ENCODE measurements around the gene PLCL1.

The PLCL1 gene

DNA sequence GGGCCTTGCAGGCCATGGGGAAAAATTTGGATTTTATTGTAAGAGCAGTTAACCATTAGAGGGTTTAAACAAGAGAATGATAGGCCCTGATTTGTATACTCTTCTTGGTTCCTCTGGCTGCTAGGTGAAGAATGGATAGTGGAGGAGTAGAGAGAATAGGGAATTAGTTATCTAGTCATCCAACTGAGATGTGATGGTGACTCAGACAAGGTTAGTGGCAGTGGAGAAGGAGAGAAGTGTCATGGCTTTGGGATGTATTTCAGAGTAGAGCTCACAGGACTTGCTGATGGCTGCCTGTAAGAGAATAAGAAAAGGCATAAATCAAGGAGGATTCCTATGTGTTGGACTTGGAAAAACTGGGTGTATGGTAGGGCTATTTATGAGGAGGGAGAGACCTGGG is 169.4 kb downstream of the PLCL1 start:
- Histone ChIP-seq H3K4me3 (ENCODE audit: low read depth, low read length, poor library complexity, severe bottlenecking) (no peak overlapping the region), H3K27me3 (ENCODE audit: insufficient read depth, low read length) (no peaks in the 10 kb centered on the region), H3K36me3 (ENCODE audit: insufficient read depth, low read length) (no peaks in the 10 kb centered on the region), H3K27ac (ENCODE audit: low read depth, low read length, poor library complexity, severe bottlenecking) (no peak overlapping the region), H4K20me1 (ENCODE audit: insufficient read depth, low read length) (no peaks in the 10 kb centered on the region), H3K9me3 (ENCODE audit: low read length) (no peaks in the 10 kb centered on the region), H3F3A (ENCODE audit: insufficient read depth, low read length) (no peaks in the 10 kb centered on the region), H3K9me2 (ENCODE audit: low read depth, low read length) (no peaks in the 10 kb centered on the region), H3K79me2 (ENCODE audit: insufficient read depth, low read length) (no peaks in the 10 kb centered on the region), H3K4me1 (ENCODE audit: insufficient read depth, low read length, severe bottlenecking) (no peaks in the 10 kb centered on the region), H2AFZ (ENCODE audit: low read length) (no peak overlapping the region), H3K9ac (ENCODE audit: low read length) (no peak overlapping the region), H3K4me2 (ENCODE audit: low read length) (no peak overlapping the region)
- TF ChIP-seq EZH2 (IDR thresholded peaks at IDR 0.05; ENCODE audit: borderline replicate concordance, low read length): no peak
- TF ChIP-seq, protein P1, sequence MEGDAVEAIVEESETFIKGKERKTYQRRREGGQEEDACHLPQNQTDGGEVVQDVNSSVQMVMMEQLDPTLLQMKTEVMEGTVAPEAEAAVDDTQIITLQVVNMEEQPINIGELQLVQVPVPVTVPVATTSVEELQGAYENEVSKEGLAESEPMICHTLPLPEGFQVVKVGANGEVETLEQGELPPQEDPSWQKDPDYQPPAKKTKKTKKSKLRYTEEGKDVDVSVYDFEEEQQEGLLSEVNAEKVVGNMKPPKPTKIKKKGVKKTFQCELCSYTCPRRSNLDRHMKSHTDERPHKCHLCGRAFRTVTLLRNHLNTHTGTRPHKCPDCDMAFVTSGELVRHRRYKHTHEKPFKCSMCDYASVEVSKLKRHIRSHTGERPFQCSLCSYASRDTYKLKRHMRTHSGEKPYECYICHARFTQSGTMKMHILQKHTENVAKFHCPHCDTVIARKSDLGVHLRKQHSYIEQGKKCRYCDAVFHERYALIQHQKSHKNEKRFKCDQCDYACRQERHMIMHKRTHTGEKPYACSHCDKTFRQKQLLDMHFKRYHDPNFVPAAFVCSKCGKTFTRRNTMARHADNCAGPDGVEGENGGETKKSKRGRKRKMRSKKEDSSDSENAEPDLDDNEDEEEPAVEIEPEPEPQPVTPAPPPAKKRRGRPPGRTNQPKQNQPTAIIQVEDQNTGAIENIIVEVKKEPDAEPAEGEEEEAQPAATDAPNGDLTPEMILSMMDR (IDR thresholded peaks at IDR 0.05; ENCODE audit: low read length): no peak

DNA sequence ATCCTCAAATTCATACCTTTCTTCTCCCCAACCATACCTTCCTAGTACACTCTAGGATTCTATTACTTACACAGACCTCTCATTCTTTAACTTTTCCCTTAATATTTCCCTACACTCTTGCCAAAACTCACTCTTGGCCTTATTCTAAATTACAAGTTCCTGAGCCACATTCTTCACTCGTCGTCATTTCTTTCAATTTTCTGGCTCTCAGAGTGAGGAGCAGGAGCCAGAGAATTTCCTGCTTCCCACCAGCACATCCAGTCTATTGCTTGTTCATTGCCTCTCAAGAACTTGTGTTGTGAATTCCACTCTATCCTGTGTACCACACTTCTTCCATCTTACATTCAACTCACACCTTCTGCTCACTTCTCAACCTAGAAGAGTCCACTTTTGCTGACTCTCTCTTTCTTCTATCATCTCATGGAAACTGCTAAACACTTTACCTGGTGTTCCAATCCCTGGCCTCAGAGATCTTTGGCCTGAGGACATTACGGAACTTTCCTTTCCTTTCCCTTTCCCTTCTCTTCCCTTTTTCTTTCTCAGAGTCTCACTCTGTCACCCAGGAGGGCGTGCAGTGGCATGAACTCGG is 171.6 kb downstream of the PLCL1 start:
- Histone ChIP-seq H3K9me3 (ENCODE audit: low read length) (no peaks in the 10 kb centered on the region), H4K20me1 (ENCODE audit: insufficient read depth, low read length) (no peaks in the 10 kb centered on the region), H3K4me2 (ENCODE audit: low read length) (no peak overlapping the region), H3K27me3 (ENCODE audit: insufficient read depth, low read length) (no peaks in the 10 kb centered on the region), H3K36me3 (ENCODE audit: insufficient read depth, low read length) (no peaks in the 10 kb centered on the region), H3K4me1 (ENCODE audit: insufficient read depth, low read length, severe bottlenecking) (no peaks in the 10 kb centered on the region), H3K79me2 (ENCODE audit: insufficient read depth, low read length) (no peaks in the 10 kb centered on the region), H2AFZ (ENCODE audit: low read length) (no peak overlapping the region), H3K9me2 (ENCODE audit: low read depth, low read length) (no peaks in the 10 kb centered on the region), H3K9ac (ENCODE audit: low read length) (no peak overlapping the region), H3K4me3 (ENCODE audit: low read depth, low read length, poor library complexity, severe bottlenecking) (no peak overlapping the region), H3K27ac (ENCODE audit: low read depth, low read length, poor library complexity, severe bottlenecking) (no peak overlapping the region), H3F3A (ENCODE audit: insufficient read depth, low read length) (no peaks in the 10 kb centered on the region)
- TF ChIP-seq, protein P1 (IDR thresholded peaks at IDR 0.05; ENCODE audit: low read length): no peak
- TF ChIP-seq EZH2 (IDR thresholded peaks at IDR 0.05; ENCODE audit: borderline replicate concordance, low read length): no peak

DNA sequence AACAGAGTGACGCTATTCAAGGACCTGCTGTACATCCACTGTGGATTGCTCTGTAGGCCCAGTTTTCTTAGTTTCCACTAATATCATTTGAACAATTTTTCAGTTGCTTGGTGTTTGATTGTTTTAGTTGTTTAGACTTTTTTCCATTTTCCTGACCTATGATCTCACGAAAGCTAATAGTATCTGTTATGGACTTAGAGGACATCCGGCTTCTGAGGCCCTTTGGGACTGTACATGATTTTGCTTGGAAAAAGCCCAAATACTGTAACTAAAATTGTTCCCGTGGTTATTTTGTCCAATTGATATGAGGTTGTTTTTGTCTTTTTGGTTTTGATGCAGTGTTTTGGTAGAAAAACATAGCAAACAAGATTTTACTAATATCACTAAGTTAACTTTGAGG is 174.6 kb downstream of the PLCL1 start:
- H3K27me3 ChIP-seq (ENCODE audit: insufficient read depth, low read length): no peaks in the 10 kb centered on the region
- no peaks in the 10 kb centered on the region for H3K79me2 ChIP-seq (ENCODE audit: insufficient read depth, low read length)
- no peak overlapping the region for H3K4me3 ChIP-seq (ENCODE audit: low read depth, low read length, poor library complexity, severe bottlenecking)
- H3K9ac ChIP-seq (ENCODE audit: low read length): no peak overlapping the region
- H4K20me1 ChIP-seq (ENCODE audit: insufficient read depth, low read length): no peaks in the 10 kb centered on the region
- H3K9me3 ChIP-seq (ENCODE audit: low read length): no peaks in the 10 kb centered on the region
- no peak overlapping the region for H2AFZ ChIP-seq (ENCODE audit: low read length)
- H3F3A ChIP-seq (ENCODE audit: insufficient read depth, low read length): no peaks in the 10 kb centered on the region
- no peaks in the 10 kb centered on the region for H3K4me1 ChIP-seq (ENCODE audit: insufficient read depth, low read length, severe bottlenecking)
- no peaks in the 10 kb centered on the region for H3K36me3 ChIP-seq (ENCODE audit: insufficient read depth, low read length)
- TF ChIP-seq EZH2 (IDR thresholded peaks at IDR 0.05; ENCODE audit: borderline replicate concordance, low read length): no peak
- TF ChIP-seq, protein P1 (IDR thresholded peaks at IDR 0.05; ENCODE audit: low read length): no peak
- no peaks in the 10 kb centered on the region for H3K9me2 ChIP-seq (ENCODE audit: low read depth, low read length)
- H3K27ac ChIP-seq (ENCODE audit: low read depth, low read length, poor library complexity, severe bottlenecking): no peak overlapping the region
- H3K4me2 ChIP-seq (ENCODE audit: low read length): no peak overlapping the region
